Measurements from ENCODE around the gene SHANK2.

Gene SHANK2

DNA sequence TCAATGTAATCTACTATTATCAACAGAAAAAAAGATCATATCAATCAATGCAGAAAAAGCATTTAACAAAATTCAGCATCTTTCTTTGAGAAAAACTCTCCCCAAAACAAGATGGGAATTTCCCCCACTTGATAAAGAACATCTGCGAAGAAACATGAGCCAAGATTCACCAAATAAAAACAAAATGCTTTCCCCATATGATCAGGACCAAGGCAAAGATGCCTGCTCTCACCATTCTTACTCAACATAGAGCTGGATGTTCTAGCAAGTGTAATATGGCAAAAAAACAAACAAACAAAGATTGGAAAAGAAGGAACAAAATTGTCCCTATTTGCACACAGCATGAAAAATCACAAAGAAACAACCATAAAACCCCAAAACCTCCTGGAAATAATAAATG lies 23.4 kb downstream of the SHANK2 start:
- Histone ChIP-seq H3K9ac (ENCODE audit: low read depth, low read length) (no peak overlapping the region), H3K27ac (ENCODE audit: low read length) (no peak overlapping the region), H3K9me3 (ENCODE audit: insufficient read depth, low read length, severe bottlenecking) (peaks cover 12% of the 10 kb centered on the region), H3K36me3 (ENCODE audit: insufficient read depth, low read length) (no peaks in the 10 kb centered on the region), H2AFZ (ENCODE audit: low read depth, low read length) (no peak overlapping the region), H3K4me3 (ENCODE audit: low read depth in 1 of 2, low read length in 2 of 2) (no peak overlapping the region), H3K79me2 (ENCODE audit: insufficient read depth, low read length) (no peaks in the 10 kb centered on the region), H3K4me1 (ENCODE audit: insufficient read depth, low read length) (no peaks in the 10 kb centered on the region), H4K20me1 (ENCODE audit: insufficient read depth, low read length) (no peaks in the 10 kb centered on the region), H3K27me3 (ENCODE audit: insufficient read depth, low read length, poor library complexity) (no peaks in the 10 kb centered on the region), H3K4me2 (ENCODE audit: insufficient read depth, low read length) (no peak overlapping the region)
- DNase-seq (no peak), ATAC-seq (ENCODE audit: insufficient read depth, low read depth) (no peak)
- TF ChIP-seq, protein P1, sequence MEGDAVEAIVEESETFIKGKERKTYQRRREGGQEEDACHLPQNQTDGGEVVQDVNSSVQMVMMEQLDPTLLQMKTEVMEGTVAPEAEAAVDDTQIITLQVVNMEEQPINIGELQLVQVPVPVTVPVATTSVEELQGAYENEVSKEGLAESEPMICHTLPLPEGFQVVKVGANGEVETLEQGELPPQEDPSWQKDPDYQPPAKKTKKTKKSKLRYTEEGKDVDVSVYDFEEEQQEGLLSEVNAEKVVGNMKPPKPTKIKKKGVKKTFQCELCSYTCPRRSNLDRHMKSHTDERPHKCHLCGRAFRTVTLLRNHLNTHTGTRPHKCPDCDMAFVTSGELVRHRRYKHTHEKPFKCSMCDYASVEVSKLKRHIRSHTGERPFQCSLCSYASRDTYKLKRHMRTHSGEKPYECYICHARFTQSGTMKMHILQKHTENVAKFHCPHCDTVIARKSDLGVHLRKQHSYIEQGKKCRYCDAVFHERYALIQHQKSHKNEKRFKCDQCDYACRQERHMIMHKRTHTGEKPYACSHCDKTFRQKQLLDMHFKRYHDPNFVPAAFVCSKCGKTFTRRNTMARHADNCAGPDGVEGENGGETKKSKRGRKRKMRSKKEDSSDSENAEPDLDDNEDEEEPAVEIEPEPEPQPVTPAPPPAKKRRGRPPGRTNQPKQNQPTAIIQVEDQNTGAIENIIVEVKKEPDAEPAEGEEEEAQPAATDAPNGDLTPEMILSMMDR (IDR thresholded peaks at IDR 0.05; ENCODE audit: borderline replicate concordance, extremely low read depth, low read length, poor library complexity, severe bottlenecking) = no peak
- no peak for TF ChIP-seq EZH2 (IDR thresholded peaks at IDR 0.05; ENCODE audit: borderline replicate concordance, low read depth, low read length, severe bottlenecking)

DNA sequence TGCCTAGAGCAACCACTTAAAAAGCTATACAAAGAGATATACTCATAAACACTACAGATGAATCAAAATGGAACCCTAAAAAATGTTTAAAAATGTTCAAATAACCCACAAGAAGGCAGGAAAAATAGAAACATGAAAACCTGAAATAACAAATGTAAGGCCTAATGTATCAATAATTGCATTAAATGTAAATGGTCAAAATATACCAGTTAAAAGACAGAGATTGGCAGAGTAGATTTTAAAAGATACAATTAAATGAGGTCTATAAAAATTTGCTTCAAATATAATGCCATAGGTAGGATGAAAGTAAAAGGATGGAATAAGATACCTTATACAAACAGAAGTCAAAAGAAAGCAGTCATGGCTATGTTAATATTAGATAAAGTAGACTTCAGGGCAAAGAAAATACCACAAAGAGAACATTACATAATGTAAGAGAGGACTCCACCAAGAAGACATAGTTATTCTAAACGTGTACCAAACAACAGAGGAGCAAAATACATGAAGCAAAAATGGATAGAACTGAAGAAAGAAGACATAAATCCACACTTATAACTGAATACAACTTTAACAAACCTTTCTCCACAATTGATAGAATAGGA lies 25.2 kb downstream of the SHANK2 start:
- Histone ChIP-seq H3K79me2 (ENCODE audit: insufficient read depth, low read length) (no peaks in the 10 kb centered on the region), H3K27me3 (ENCODE audit: insufficient read depth, low read length, poor library complexity) (no peaks in the 10 kb centered on the region), H3K4me3 (ENCODE audit: low read depth in 1 of 2, low read length in 2 of 2) (no peak overlapping the region), H2AFZ (ENCODE audit: low read depth, low read length) (no peak overlapping the region), H4K20me1 (ENCODE audit: insufficient read depth, low read length) (no peaks in the 10 kb centered on the region), H3K27ac (ENCODE audit: low read length) (no peak overlapping the region), H3K9ac (ENCODE audit: low read depth, low read length) (no peak overlapping the region), H3K9me3 (ENCODE audit: insufficient read depth, low read length, severe bottlenecking) (peaks cover 18% of the 10 kb centered on the region), H3K4me1 (ENCODE audit: insufficient read depth, low read length) (no peaks in the 10 kb centered on the region), H3K36me3 (ENCODE audit: insufficient read depth, low read length) (no peaks in the 10 kb centered on the region), H3K4me2 (ENCODE audit: insufficient read depth, low read length) (no peak overlapping the region)
- DNase-seq (no peak), ATAC-seq (ENCODE audit: insufficient read depth, low read depth) (no peak)
- TF ChIP-seq EZH2 (IDR thresholded peaks at IDR 0.05; ENCODE audit: borderline replicate concordance, low read depth, low read length, severe bottlenecking) = no peak
- TF ChIP-seq, protein P1 (IDR thresholded peaks at IDR 0.05; ENCODE audit: borderline replicate concordance, extremely low read depth, low read length, poor library complexity, severe bottlenecking) = no peak

DNA sequence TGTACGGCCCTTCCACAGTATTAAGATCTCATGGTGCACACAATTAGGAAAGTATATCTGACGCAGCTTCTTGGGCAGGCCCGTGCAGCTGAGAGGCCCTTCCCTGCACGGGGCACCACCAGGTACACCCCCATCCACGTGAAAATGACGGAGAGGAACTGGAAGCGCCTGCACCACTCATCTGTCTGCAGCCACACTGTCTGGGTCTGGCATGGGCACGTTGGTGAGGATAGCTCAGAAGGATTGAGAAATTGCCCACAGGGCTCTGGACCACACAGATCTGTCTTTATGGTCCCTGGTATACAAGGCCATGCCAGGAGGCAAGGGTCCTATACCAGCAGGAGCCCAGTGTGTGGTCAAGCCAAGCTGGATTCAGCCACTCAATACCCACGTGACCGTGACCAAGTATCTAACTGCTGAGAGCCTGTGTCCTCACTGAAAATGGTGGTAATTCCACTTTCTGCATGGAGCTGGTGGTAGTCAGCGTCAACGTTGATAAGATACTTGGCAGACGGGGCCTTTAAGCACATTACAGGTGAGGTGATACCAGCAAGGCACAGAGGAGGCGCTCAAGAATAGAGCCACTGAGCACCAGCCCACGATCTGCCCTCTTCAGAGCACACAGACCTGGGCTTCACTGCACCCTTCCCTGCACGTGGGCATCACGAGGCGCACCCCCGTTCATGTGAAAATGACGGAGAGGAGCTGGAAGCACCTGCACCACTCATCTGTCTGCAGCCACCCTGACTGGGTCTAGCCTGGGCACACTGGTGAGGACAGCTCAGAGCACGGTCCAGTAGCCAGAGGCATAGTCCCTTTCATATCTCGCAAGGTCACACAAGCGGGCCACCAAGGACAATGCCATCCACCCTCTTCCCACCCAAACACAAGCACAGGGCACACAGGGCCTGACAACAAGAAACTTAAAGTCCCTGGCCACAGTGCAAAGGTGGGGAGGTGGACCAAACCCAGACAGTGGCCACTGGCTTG lies 28.4 kb downstream of the SHANK2 start:
- no peaks in the 10 kb centered on the region for H3K36me3 ChIP-seq (ENCODE audit: insufficient read depth, low read length)
- no peak overlapping the region for H3K27ac ChIP-seq (ENCODE audit: low read length)
- peaks cover 18% of the 10 kb centered on the region for H3K9me3 ChIP-seq (ENCODE audit: insufficient read depth, low read length, severe bottlenecking)
- no peaks in the 10 kb centered on the region for H3K79me2 ChIP-seq (ENCODE audit: insufficient read depth, low read length)
- ATAC-seq (ENCODE audit: insufficient read depth, low read depth) (no peak), DNase-seq (no peak)
- no peak overlapping the region for H2AFZ ChIP-seq (ENCODE audit: low read depth, low read length)
- H4K20me1 ChIP-seq (ENCODE audit: insufficient read depth, low read length) = no peaks in the 10 kb centered on the region
- no peak for TF ChIP-seq EZH2 (IDR thresholded peaks at IDR 0.05; ENCODE audit: borderline replicate concordance, low read depth, low read length, severe bottlenecking)
- TF ChIP-seq, protein P1 (IDR thresholded peaks at IDR 0.05; ENCODE audit: borderline replicate concordance, extremely low read depth, low read length, poor library complexity, severe bottlenecking) = no peak
- no peak overlapping the region for H3K4me2 ChIP-seq (ENCODE audit: insufficient read depth, low read length)
- no peaks in the 10 kb centered on the region for H3K4me1 ChIP-seq (ENCODE audit: insufficient read depth, low read length)
- no peak overlapping the region for H3K9ac ChIP-seq (ENCODE audit: low read depth, low read length)
- H3K4me3 ChIP-seq (ENCODE audit: low read depth in 1 of 2, low read length in 2 of 2) = no peak overlapping the region
- no peaks in the 10 kb centered on the region for H3K27me3 ChIP-seq (ENCODE audit: insufficient read depth, low read length, poor library complexity)

All from DND-41 (cell line).